ENCODE measurements around the gene RAB32. TPM values are rescaled to one million over a fixed set of nuclear protein-coding genes. Genes with fewer than 3 reads are reported as not detected.

The RAB32 gene
- total RNA-seq, 4 donors from 2014 or later: 18.0 to 30.3 (median 19.9) TPM

- DNase-seq: no peak
Observed at GRCh38 chr6:146546443-146547043, 2.9 kb downstream of the RAB32 start.

GRCh38 chr6:146547889-146548288 lies 4.3 kb downstream of the RAB32 start:
- Histone ChIP-seq H3K4me3 (no peak overlapping the region), H3K36me3 (peaks cover 0 to 8% (median 0%) of the 10 kb centered on the region in 3 donors), H3K9me3 (no peaks in the 10 kb centered on the region), H3K4me1 (peaks cover 0 to 9% (median 0%) of the 10 kb centered on the region in 4 donors), H3K27ac (no peak overlapping the region), H3K27me3 (no peaks in the 10 kb centered on the region)
- TF ChIP-seq POLR2A (IDR thresholded peaks at IDR 0.05) (no peak), CTCF (IDR thresholded peaks at IDR 0.05) (no peak)
- DNase-seq: no peak

More at GRCh38 chr6:146546443-146547043, 2.9 kb downstream of the RAB32 start:
- TF ChIP-seq POLR2A (IDR thresholded peaks at IDR 0.05): no peak
- TF ChIP-seq CTCF (IDR thresholded peaks at IDR 0.05): no peak
- H3K27me3 ChIP-seq: no peaks in the 10 kb centered on the region
- H3K27ac ChIP-seq: peak overlapping the region in 2 of 4 donors; percentile 86 to 94
- no peaks in the 10 kb centered on the region for H3K9me3 ChIP-seq
- H3K4me3 ChIP-seq: no peak overlapping the region
- H3K4me1 ChIP-seq: peaks cover 0 to 9% (median 0%) of the 10 kb centered on the region in 4 donors
- peaks cover 0 to 8% (median 0%) of the 10 kb centered on the region in 3 donors for H3K36me3 ChIP-seq

GRCh38 chr6:146548898-146549374 lies 5.3 kb downstream of the RAB32 start:
- no peak for DNase-seq

GRCh38 chr6:146550911-146551310 lies 7.3 kb downstream of the RAB32 start:
- no peak overlapping the region for H3K4me3 ChIP-seq
- no peaks in the 10 kb centered on the region for H3K4me1 ChIP-seq
- no peak for DNase-seq
- H3K9me3 ChIP-seq: no peaks in the 10 kb centered on the region
- peaks cover 0 to 19% (median 0%) of the 10 kb centered on the region in 3 donors for H3K36me3 ChIP-seq
- no peaks in the 10 kb centered on the region for H3K27me3 ChIP-seq
- no peak overlapping the region for H3K27ac ChIP-seq
- TF ChIP-seq POLR2A (IDR thresholded peaks at IDR 0.05): no peak
- TF ChIP-seq CTCF (IDR thresholded peaks at IDR 0.05): no peak

More at GRCh38 chr6:146548898-146549374, 5.3 kb downstream of the RAB32 start:
- Histone ChIP-seq H3K27me3 (no peaks in the 10 kb centered on the region), H3K9me3 (no peaks in the 10 kb centered on the region), H3K4me1 (peaks cover 0 to 9% (median 0%) of the 10 kb centered on the region in 4 donors), H3K4me3 (no peak overlapping the region), H3K36me3 (peaks cover 0 to 8% (median 0%) of the 10 kb centered on the region in 3 donors), H3K27ac (no peak overlapping the region)
- TF ChIP-seq POLR2A (IDR thresholded peaks at IDR 0.05): no peak
- TF ChIP-seq CTCF (IDR thresholded peaks at IDR 0.05): no peak

DNA sequence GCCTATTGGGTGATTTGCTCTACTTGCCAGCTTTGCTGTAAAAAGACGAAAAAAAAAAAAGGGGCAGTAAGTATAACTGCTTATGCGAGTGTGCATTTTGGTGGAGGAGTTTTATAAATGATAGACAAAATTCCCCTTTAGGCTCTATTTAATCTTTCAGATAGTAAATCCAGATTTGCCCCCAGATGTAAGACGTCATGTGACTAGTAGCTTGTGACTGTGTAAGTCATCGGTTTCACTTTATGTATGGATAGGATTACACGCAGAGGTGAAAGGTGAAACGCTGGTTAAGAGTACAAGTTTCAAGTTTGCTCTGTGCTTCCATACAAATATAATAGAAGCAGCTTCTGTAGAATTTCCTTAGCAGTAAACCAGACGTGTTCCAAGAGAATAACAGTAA lies 7.9 kb downstream of the RAB32 start:
- no peak overlapping the region for H3K4me3 ChIP-seq
- H3K9me3 ChIP-seq: no peaks in the 10 kb centered on the region
- no peak for DNase-seq
- no peaks in the 10 kb centered on the region for H3K4me1 ChIP-seq
- no peaks in the 10 kb centered on the region for H3K27me3 ChIP-seq
- H3K36me3 ChIP-seq: peaks cover 0 to 19% (median 0%) of the 10 kb centered on the region in 3 donors
- TF ChIP-seq CTCF (IDR thresholded peaks at IDR 0.05) (no peak), POLR2A (IDR thresholded peaks at IDR 0.05) (no peak)
- no peak overlapping the region for H3K27ac ChIP-seq

Measured in Peyer's patch (tissue), 4 donors.